ENCODE measurements around the gene FRS3.

- no peak for TF ChIP-seq CTCF (IDR thresholded peaks at IDR 0.05 in 2 of 3, conservative IDR thresholded peaks at IDR 0.05 in 1 of 3; ENCODE audit: borderline replicate concordance in 1 of 3, insufficient read depth in 1 of 3, low read depth in 2 of 3, low read length in 2 of 3)
- no peak for TF ChIP-seq JUND (IDR thresholded peaks at IDR 0.05)
- TF ChIP-seq MAX (IDR thresholded peaks at IDR 0.05), result no peak
- TF ChIP-seq POLR2A (IDR thresholded peaks at IDR 0.05; ENCODE audit: borderline replicate concordance, extremely low read depth, insufficient read depth, insufficient read length), result no peak
- TF ChIP-seq REST (IDR thresholded peaks at IDR 0.05; ENCODE audit: low read depth), result no peak
- no peak for TF ChIP-seq EZH2 (IDR thresholded peaks at IDR 0.05)
- no peak for TF ChIP-seq ATF3 (IDR thresholded peaks at IDR 0.05)
- no peak for TF ChIP-seq EZH2phosphoT487 (IDR thresholded peaks at IDR 0.05; ENCODE audit: borderline replicate concordance)
- TF ChIP-seq ZFX (IDR thresholded peaks at IDR 0.05), result no peak
- TF ChIP-seq TCF7L2 (IDR thresholded peaks at IDR 0.05; ENCODE audit: borderline replicate concordance, extremely low read depth, insufficient read depth, insufficient read length), result no peak
- no peak for TF ChIP-seq CEBPB (IDR thresholded peaks at IDR 0.05; ENCODE audit: low read depth)
- TF ChIP-seq SP1 (IDR thresholded peaks at IDR 0.05; ENCODE audit: low read depth), result no peak
- TF ChIP-seq RAD21 (IDR thresholded peaks at IDR 0.05; ENCODE audit: low read depth), result no peak
Observed at GRCh38 chr6:41799559-41799911, 19.8 kb upstream of the FRS3 start.
